K562 (cell line): Measurements from ENCODE around the gene DNAAF8. TPM values are rescaled to one million over a fixed set of nuclear protein-coding genes. Genes with fewer than 3 reads are reported as not detected.

Experiments
- AFF1 ChIP-seq, 2 experiments: fragments of 450-650 bp; IDR thresholded peaks; 2 replicates each; pipeline ENCODE4 v1.6.1; 2018; ENCODE audit warnings: mild to moderate bottlenecking in 2 of 2, low read depth in 1 of 2; ENCODE audit not compliant: partially characterized antibody in 2 of 2
- AFF4 ChIP-seq: sonication (generic); formaldehyde crosslinking; IDR thresholded peaks from 2 replicates; pipeline ENCODE4 v1.8.0; 2023; ENCODE audit warnings: mild to moderate bottlenecking, missing genetic modification reagents
- EGR1 ChIP-seq: fragments of 450-650 bp; conservative IDR thresholded peaks from 2 replicates; pipeline ENCODE4 v1.6.1; 2017; ENCODE audit warnings: mild to moderate bottlenecking
- ETV6 ChIP-seq, 3 experiments: fragments of 150-350 bp in 1 of 3; sonication (generic) in 1 of 3; formaldehyde crosslinking in 1 of 3; IDR thresholded peaks; 2 replicates each; pipeline versions ENCODE4 v1.6.1 to v1.8.0; 2014 to 2022; ENCODE audit warnings: borderline replicate concordance in 2 of 3, low read depth in 2 of 3, antibody characterized with exemption in 1 of 3, low read length in 1 of 3, mild to moderate bottlenecking in 1 of 3, missing genetic modification reagents in 1 of 3
- FOS ChIP-seq: IDR thresholded peaks from 3 replicates; pipeline ENCODE4 v1.6.1; 2011; ENCODE audit not compliant: insufficient read length; ENCODE audit errors: extremely low read depth
- NCOA6 ChIP-seq: fragments of 450-650 bp; IDR thresholded peaks from 2 replicates; pipeline ENCODE4 v1.6.1; 2017; ENCODE audit warnings: mild to moderate bottlenecking
- NONO ChIP-seq, 2 experiments: fragments of 200-400 bp in 1 of 2; fragments of 450-650 bp in 1 of 2; formaldehyde crosslinking in 1 of 2; IDR thresholded peaks; 2 replicates each; pipeline ENCODE4 v1.6.1; 2017; ENCODE audit warnings: low read depth in 2 of 2, mild to moderate bottlenecking in 2 of 2, moderate library complexity in 2 of 2, low read length in 1 of 2
- PKNOX1 ChIP-seq: fragments of 450-650 bp; IDR thresholded peaks from 2 replicates; pipeline ENCODE4 v1.6.1; 2016
- RBM25 ChIP-seq: fragments of 200-400 bp; formaldehyde crosslinking; IDR thresholded peaks from 2 replicates; pipeline ENCODE4 v1.6.1; 2018; ENCODE audit warnings: low read length, low read depth, moderate library complexity; ENCODE audit not compliant: severe bottlenecking
- SAP30 ChIP-seq: fragments of 200-600 bp; sonication (generic); IDR thresholded peaks from 2 replicates; pipeline ENCODE4 v1.6.1; 2012; ENCODE audit warnings: borderline replicate concordance, low read depth, mild to moderate bottlenecking, moderate library complexity, low read length, control low read depth, inconsistent platforms; ENCODE audit not compliant: insufficient read depth, poor library complexity, severe bottlenecking
- TAF7 ChIP-seq: fragments of 450-650 bp; IDR thresholded peaks from 2 replicates; pipeline ENCODE4 v1.6.1; 2016; ENCODE audit warnings: missing genetic modification characterization, missing compliant biosample characterization
- ZNF592 ChIP-seq: fragments of 450-650 bp; IDR thresholded peaks from 2 replicates; pipeline ENCODE4 v1.6.1; 2017; ENCODE audit warnings: antibody characterized with exemption, mild to moderate bottlenecking
- polyA plus RNA-seq, 8 experiments: library from polyadenylated mRNA; depleted of rRNA in 4 of 8; stranded (reverse) in 5 of 8; unstranded in 3 of 8; fragments of >200 nt; fragmentation: Nextera tagmentation in 2 of 8; fragmentation: Illumina TruSeq in 1 of 8; extraction: Ambion mirVana in 2 of 8; extraction: Trizol in 1 of 8; gene quantifications; 2 replicates each; pipeline versions ENCODE4 v1.2.1 to v1.2.3, GENCODE V29; 2011 to 2014; ENCODE audit warnings: inconsistent platforms in 1 of 8, missing spikeins in 1 of 8
- total RNA-seq, 7 experiments: library from RNA; depleted of rRNA in 6 of 7; stranded (reverse); fragments of >200 nt in 6 of 7; fragmentation: Illumina TruSeq in 2 of 7; extraction: Trizol in 2 of 7; gene quantifications; 2 replicates each; pipeline versions ENCODE4 v1.2.1 to v1.2.3, GENCODE V29; 2011 to 2021; ENCODE audit warnings: low replicate concordance in 1 of 7

Gene DNAAF8
- total and polyA plus RNA-seq, 9 of the 15 experiments (the other 6 are each of a cell fraction or from before 2014, with no cell fraction given) = 0.04 to 0.12 (median 0.10) TPM; not detected in 6

GRCh38 chr16:4734730-4735535, 596 bp downstream of the DNAAF8 start (continued):
- TF ChIP-seq AFF4 (no peak), NONO (IDR thresholded peaks at IDR 0.05; ENCODE audit: low read depth in 2 of 2, low read length in 1 of 2) (no peak), PKNOX1 (no peak), EGR1 (no peak), RBM25 (peak; percentile 13), ZNF592 (no peak), AFF1 (IDR thresholded peaks at IDR 0.05; ENCODE audit: low read depth in 1 of 2, partially characterized antibody in 2 of 2) (no peak), ETV6 (IDR thresholded peaks at IDR 0.05; ENCODE audit: borderline replicate concordance in 1 of 2, low read depth in 2 of 2, low read length in 1 of 2) (no peak), ETV6 (CRISPR knock-in tag; IDR thresholded peaks at IDR 0.05; ENCODE audit: borderline replicate concordance) (no peak), SAP30 (no peak), TAF7 (tag) (no peak), FOS (no peak), NCOA6 (no peak)
